Measurements from ENCODE around the gene SESN2. TPM values are rescaled to one million over a fixed set of nuclear protein-coding genes. Genes with fewer than 3 reads are reported as not detected.
A peak's percentile ranks its signal among the peaks of the same experiment; 100 is the strongest.

The SESN2 gene
- total and polyA plus RNA-seq, 4 experiments from 2014 or later: 3.5 to 7.6 (median 6.1) TPM

- Histone ChIP-seq H3K27ac (ENCODE audit: low read depth, low read length) (peak overlapping the region; percentile 83), H3K27me3 (ENCODE audit: insufficient read depth, low read length) (no peaks in the 10 kb centered on the region), H3K36me3 (ENCODE audit: insufficient read depth, low read length) (no peaks in the 10 kb centered on the region), H3K4me1 (ENCODE audit: insufficient read depth, low read length) (peaks cover 49% of the 10 kb centered on the region), H3K4me3 (ENCODE audit: low read length in 2 of 2) (peak overlapping the region; percentile 2 to 16), H3K9me3 (ENCODE audit: control insufficient read depth in 1 of 2, low read length in 2 of 2) (no peaks in the 10 kb centered on the region)
- no peaks in the 10 kb centered on the region for H3K27me3 Mint-ChIP-seq
- ChIA-PET CTCF (ENCODE audit: partially characterized antibody) (interaction anchor here (0.7 to 5.5 kb wide), 53 partner anchors 8 to 632 kb away, joined by 3 to 67 read pairs (median 5); partner anchors contain the start of genes ATP5IF1, DNAJC8, MED18 and PHACTR4), POLR2A (ENCODE audit: partially characterized antibody) (interaction anchor here (0.5 to 8.9 kb wide), 22 partner anchors 11 to 933 kb away, joined by 3 to 197 read pairs (median 5); partner anchors contain the start of genes ATP5IF1, DNAJC8, MED18 and PHACTR4)
- intact Hi-C loops (cut with micrococcal nuclease): loop anchor here (5.0 kb wide), 3 partner anchors 158 to 398 kb away; partner anchors contain the start of gene RNU11
- H3K27ac Mint-ChIP-seq: peak overlapping the region; percentile 88 to 99 (median 94)
- peaks cover 0 to 3% of the 10 kb centered on the region in 2 donors for H3K36me3 Mint-ChIP-seq
- peak in 1 of 5 donors; percentile 51 for DNase-seq
- H3K4me3 Mint-ChIP-seq: peak overlapping the region; percentile 75 to 96 (median 88)
- H3K4me1 Mint-ChIP-seq: peaks cover 28 to 48% (median 42%) of the 10 kb centered on the region in 4 donors
- no peaks in the 10 kb centered on the region for H3K9me3 Mint-ChIP-seq
Measured at GRCh38 chr1:28249013-28249865, 10.1 kb upstream of the SESN2 start.

- Mint-ChIP-seq H3K27ac (peak overlapping the region in 1 of 7 donors; percentile 23), H3K4me3 (no peak overlapping the region), H3K4me1 (peaks cover 25 to 42% (median 36%) of the 10 kb centered on the region in 4 donors), H3K27me3 (no peaks in the 10 kb centered on the region), H3K9me3 (no peaks in the 10 kb centered on the region), H3K36me3 (peaks cover 0 to 3% of the 10 kb centered on the region in 2 donors)
- ChIA-PET POLR2A (ENCODE audit: partially characterized antibody) (interaction anchor here (0.5 to 8.9 kb wide), 7 partner anchors 10 to 332 kb away, joined by 3 to 197 read pairs (median 40); partner anchors contain the start of genes ATP5IF1, DNAJC8, MED18 and SESN2), CTCF (ENCODE audit: partially characterized antibody) (interaction anchor here (0.8 to 5.5 kb wide), 18 partner anchors 7 to 486 kb away, joined by 3 to 67 read pairs (median 6); partner anchors contain the start of genes ATP5IF1, DNAJC8, MED18 and SESN2)
- Histone ChIP-seq H3K4me1 (ENCODE audit: insufficient read depth, low read length) (peaks cover 42% of the 10 kb centered on the region), H3K36me3 (ENCODE audit: insufficient read depth, low read length) (no peaks in the 10 kb centered on the region), H3K27ac (ENCODE audit: low read depth, low read length) (no peak overlapping the region), H3K27me3 (ENCODE audit: insufficient read depth, low read length) (no peaks in the 10 kb centered on the region), H3K9me3 (ENCODE audit: control insufficient read depth in 1 of 2, low read length in 2 of 2) (no peaks in the 10 kb centered on the region), H3K4me3 (ENCODE audit: low read length in 2 of 2) (no peak overlapping the region)
- intact Hi-C loops (cut with micrococcal nuclease): loop anchor here (5.0 kb wide), 3 partner anchors 157 to 397 kb away; partner anchors contain the start of gene RNU11
- no peak for DNase-seq
Measured at GRCh38 chr1:28249866-28250295, 9.4 kb upstream of the SESN2 start.

- Mint-ChIP-seq H3K36me3 (no peaks in the 10 kb centered on the region), H3K27me3 (no peaks in the 10 kb centered on the region), H3K9me3 (no peaks in the 10 kb centered on the region), H3K4me1 (peaks cover 27 to 50% (median 38%) of the 10 kb centered on the region in 4 donors), H3K27ac (peak overlapping the region; percentile 24 to 93 (median 70)), H3K4me3 (peak overlapping the region; percentile 12 to 89 (median 76))
- Histone ChIP-seq H3K9me3 (ENCODE audit: control insufficient read depth in 1 of 2, low read length in 2 of 2) (no peaks in the 10 kb centered on the region), H3K27me3 (ENCODE audit: insufficient read depth, low read length) (no peaks in the 10 kb centered on the region), H3K36me3 (ENCODE audit: insufficient read depth, low read length) (no peaks in the 10 kb centered on the region), H3K4me3 (ENCODE audit: low read length in 2 of 2) (no peak overlapping the region), H3K27ac (ENCODE audit: low read depth, low read length) (no peak overlapping the region), H3K4me1 (ENCODE audit: insufficient read depth, low read length) (peaks cover 51% of the 10 kb centered on the region)
- intact Hi-C loops (cut with micrococcal nuclease): no loop called here
- ChIA-PET POLR2A (ENCODE audit: partially characterized antibody) (interaction anchor here (0.8 to 14.4 kb wide), 12 partner anchors 8 to 413 kb away, joined by 3 to 179 read pairs (median 6); partner anchors contain the start of genes ATP5IF1, MED18, RNU11 and TRNAU1AP), CTCF (ENCODE audit: partially characterized antibody) (interaction anchor here (0.6 to 3.5 kb wide), 3 partner anchors 8 to 73 kb away, joined by 3 to 47 read pairs (median 4); partner anchors contain the start of gene MED18)
- peak; percentile 49 to 78 (median 71) for DNase-seq
Measured at GRCh38 chr1:28256197-28256827, 3.0 kb upstream of the SESN2 start.

- no peaks in the 10 kb centered on the region for H3K27me3 ChIP-seq (ENCODE audit: insufficient read depth, low read length)
- intact Hi-C loops (cut with micrococcal nuclease): no loop called here
- Mint-ChIP-seq H3K27ac (peak overlapping the region in 2 of 7 donors; percentile 64 to 74), H3K4me3 (peak overlapping the region in 5 of 8 donors; percentile 13 to 58 (median 33)), H3K9me3 (no peaks in the 10 kb centered on the region), H3K4me1 (peaks cover 28 to 52% (median 40%) of the 10 kb centered on the region in 4 donors), H3K36me3 (no peaks in the 10 kb centered on the region), H3K27me3 (no peaks in the 10 kb centered on the region)
- H3K36me3 ChIP-seq (ENCODE audit: insufficient read depth, low read length): no peaks in the 10 kb centered on the region
- no peak overlapping the region for H3K27ac ChIP-seq (ENCODE audit: low read depth, low read length)
- H3K4me1 ChIP-seq (ENCODE audit: insufficient read depth, low read length): peaks cover 59% of the 10 kb centered on the region
- no peak overlapping the region for H3K4me3 ChIP-seq (ENCODE audit: low read length in 2 of 2)
- CTCF ChIA-PET (ENCODE audit: partially characterized antibody): interaction anchor here (0.6 to 3.5 kb wide), 4 partner anchors 10 to 168 kb away, joined by 3 to 47 read pairs (median 4); no protein-coding TSS in a partner anchor
- POLR2A ChIA-PET (ENCODE audit: partially characterized antibody): interaction anchor here (0.8 to 14.4 kb wide), 5 partner anchors 11 to 324 kb away, joined by 3 to 179 read pairs (median 24); partner anchors contain the start of genes ATP5IF1 and MED18
- DNase-seq: no peak
- no peaks in the 10 kb centered on the region for H3K9me3 ChIP-seq (ENCODE audit: control insufficient read depth in 1 of 2, low read length in 2 of 2)
Measured at GRCh38 chr1:28257736-28258135, 1.6 kb upstream of the SESN2 start.

- Histone ChIP-seq H3K4me3 (ENCODE audit: low read length in 2 of 2) (peak overlapping the region; percentile 43 to 82), H3K27me3 (ENCODE audit: insufficient read depth, low read length) (no peaks in the 10 kb centered on the region), H3K36me3 (ENCODE audit: insufficient read depth, low read length) (no peaks in the 10 kb centered on the region), H3K27ac (ENCODE audit: low read depth, low read length) (no peak overlapping the region), H3K9me3 (ENCODE audit: control insufficient read depth in 1 of 2, low read length in 2 of 2) (no peaks in the 10 kb centered on the region), H3K4me1 (ENCODE audit: insufficient read depth, low read length) (peaks cover 59% of the 10 kb centered on the region)
- intact Hi-C loops (cut with micrococcal nuclease): loop anchor here (1.0 kb wide), 4 partner anchors 10 to 323 kb away; partner anchors contain the start of gene DNAJC8
- no peaks in the 10 kb centered on the region for H3K27me3 Mint-ChIP-seq
- peak overlapping the region; percentile 77 to 90 (median 81) for H3K4me3 Mint-ChIP-seq
- no peaks in the 10 kb centered on the region for H3K36me3 Mint-ChIP-seq
- H3K27ac Mint-ChIP-seq: peak overlapping the region; percentile 70 to 88 (median 84)
- POLR2A ChIA-PET (ENCODE audit: partially characterized antibody): interaction anchor here (0.6 to 14.4 kb wide), 13 partner anchors 12 to 923 kb away, joined by 3 to 179 read pairs (median 5); partner anchors contain the start of genes ATP5IF1, MED18, PHACTR4 and RCC1
- CTCF ChIA-PET (ENCODE audit: partially characterized antibody): interaction anchor here (0.9 to 5.0 kb wide), 4 partner anchors 11 to 169 kb away, joined by 3 to 47 read pairs (median 24); no protein-coding TSS in a partner anchor
- H3K9me3 Mint-ChIP-seq: no peaks in the 10 kb centered on the region
- DNase-seq: no peak
- peaks cover 29 to 58% (median 43%) of the 10 kb centered on the region in 4 donors for H3K4me1 Mint-ChIP-seq
Measured at GRCh38 chr1:28258628-28259251, 578 bp upstream of the SESN2 start.
